T-helper 2 cell (primary cell): Measurements from ENCODE around the gene TXNDC5.
A peak's percentile ranks its signal among the peaks of the same experiment; 100 is the strongest.

ENCODE experiments used
- DNase-seq, 5 experiments: peaks; one replicate each; pipeline versions ENCODE4 v3.0.0 to v3.0.0-alpha.2; 2012 to 2022
- total RNA-seq, 2 donors: gene quantifications; one replicate each; lab custom pipeline; 2026; lab: John Stamatoyannopoulos, UW

The TXNDC5 gene
- 0.94 to 1.6 reads per million in 2 donors for total RNA-seq

GRCh38 chr6:7910654-7911344 lies at the start of gene TXNDC5:
Gene TXNDC5 (minus strand): TSS chr6:7910788. CDS start chr6:7910776, 12 bp downstream.
- peak; percentile 44 to 78 (median 58) for DNase-seq

- no peak for DNase-seq
Observed at GRCh38 chr6:7960141-7960540, 49.6 kb upstream of the TXNDC5 start.

GRCh38 chr6:7959453-7959852 lies 48.9 kb upstream of the TXNDC5 start:
- no peak for DNase-seq

DNA sequence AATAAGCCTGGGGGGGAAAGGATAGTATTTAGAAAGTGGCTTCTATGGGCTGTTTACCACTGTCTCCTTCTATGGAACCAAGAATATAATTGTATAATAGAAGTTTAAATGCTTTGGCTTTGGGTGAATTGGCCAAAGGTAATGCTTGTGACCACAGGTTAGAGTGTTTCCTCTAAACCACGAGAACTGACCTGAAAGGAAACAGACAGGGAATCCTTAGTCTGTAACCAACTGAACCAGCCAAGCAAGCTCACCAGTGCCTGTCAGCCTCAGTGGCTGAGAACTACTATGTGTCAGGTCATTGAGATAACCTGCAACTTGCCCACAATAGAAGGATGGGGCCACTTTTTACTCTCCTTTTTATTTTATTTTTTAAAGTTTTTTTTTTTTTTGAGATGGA lies 47.9 kb upstream of the TXNDC5 start:
- DNase-seq = no peak

- no peak for DNase-seq
Observed at GRCh38 chr6:7956257-7956656, 45.7 kb upstream of the TXNDC5 start.

GRCh38 chr6:7954477-7955200 lies 44.1 kb upstream of the TXNDC5 start:
- no peak for DNase-seq

DNA sequence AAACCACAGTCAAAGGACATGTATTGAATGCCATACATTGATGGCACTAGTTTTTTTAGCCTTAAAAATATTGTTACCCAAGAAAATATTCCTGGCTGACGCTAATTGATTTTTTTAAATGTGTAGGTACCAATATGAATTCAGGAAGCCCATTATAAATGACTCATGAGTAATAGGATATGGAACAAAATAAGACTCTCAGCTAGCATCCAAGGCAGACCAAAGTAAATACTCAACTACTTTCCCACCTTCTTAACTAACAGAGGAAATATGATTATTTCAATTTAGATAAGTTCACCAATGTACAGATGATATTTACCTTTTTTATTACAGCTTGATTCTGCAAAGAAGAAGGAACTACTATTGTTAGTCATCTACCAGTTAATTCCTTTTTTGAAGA lies 43.2 kb upstream of the TXNDC5 start:
- DNase-seq = no peak

DNA sequence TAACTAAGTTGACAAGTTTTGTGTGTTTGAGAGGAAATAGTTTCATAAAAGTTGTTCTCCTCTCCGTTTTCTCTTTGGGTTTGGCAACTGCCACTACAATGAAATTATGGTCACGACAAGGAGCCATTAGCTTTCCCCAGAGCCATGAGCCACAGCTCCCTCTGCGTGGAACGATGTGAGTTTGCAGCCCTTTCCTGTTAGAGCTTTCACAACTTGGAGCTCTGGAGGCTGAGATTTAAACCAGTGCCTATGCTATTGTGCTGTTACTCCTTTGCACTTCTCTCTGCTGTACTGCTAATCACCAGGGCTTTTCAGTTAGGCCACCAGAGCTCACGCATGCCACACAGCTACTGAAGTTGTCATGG lies 29.3 kb upstream of the TXNDC5 start:
- no peak for DNase-seq

GRCh38 chr6:7939184-7939863 lies 28.7 kb upstream of the TXNDC5 start:
- DNase-seq = no peak

DNA sequence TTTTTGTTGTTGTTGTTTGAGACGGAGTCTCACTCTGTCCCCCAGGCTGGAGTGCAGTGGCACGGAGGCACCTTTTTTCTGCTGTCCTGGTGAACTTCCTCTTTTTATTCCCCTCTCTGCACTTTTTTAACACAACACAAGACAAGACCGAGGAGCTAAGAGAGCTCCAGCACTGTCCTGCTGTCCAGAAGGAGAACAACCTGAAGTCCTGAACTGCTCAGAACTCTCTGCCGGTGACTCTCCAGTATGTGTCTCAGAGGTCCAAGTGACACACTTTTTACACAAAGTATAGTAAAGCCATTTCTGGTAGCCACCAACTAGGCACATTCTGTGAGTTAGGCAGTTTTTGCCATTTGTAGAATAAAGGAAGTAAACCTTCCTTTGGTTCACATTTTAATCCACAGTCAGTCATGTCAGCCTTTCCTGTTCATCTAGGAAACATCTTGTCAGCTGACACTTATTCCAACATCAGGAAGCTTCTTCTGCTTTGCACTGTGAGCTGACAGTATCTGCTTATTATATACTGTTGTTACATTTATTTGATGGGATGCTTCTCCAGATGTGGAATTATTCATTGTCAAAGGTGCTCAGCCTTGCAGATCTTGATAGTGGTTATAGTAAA lies 28.1 kb upstream of the TXNDC5 start:
- DNase-seq = no peak

DNA sequence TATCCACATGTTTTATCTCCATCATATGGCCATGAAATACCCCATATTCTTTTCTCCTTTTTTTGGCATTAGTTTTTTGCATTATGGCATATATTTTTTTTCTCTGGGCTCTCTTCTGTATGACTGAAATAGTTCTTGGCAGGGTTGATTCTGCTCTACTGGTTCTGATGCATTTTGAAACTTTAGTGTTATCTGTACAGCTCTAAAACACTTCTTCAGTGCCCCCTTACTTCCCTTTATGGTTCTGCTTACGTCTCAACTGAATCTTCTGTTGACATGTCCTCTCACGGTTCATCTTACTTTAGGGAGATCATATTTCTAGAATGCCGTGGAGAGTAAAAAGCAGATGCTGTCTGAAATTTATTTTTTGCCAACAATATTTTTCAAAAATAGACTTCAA lies 23.2 kb upstream of the TXNDC5 start:
- DNase-seq = peak in 1 of 5 experiments; percentile 50

- no peak for DNase-seq
Observed at GRCh38 chr6:7932625-7933024, 22.0 kb upstream of the TXNDC5 start.

DNA sequence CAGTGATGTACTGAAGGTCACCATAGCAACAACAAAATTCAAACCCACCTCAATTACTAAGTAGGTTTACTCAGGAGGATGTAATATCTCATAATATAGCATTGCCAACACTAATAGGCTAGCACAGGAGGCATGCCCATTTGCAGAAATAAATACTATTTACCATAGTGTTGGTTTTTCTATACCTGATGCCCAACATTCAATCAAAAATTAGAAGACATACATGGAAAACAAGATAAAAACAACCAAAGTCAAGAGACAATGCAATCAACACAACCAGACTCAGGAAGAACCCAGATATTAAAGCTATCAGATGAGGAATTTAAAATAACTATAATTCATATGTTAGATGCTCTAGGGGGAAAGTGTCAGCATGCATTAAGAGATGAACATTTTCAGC lies 14.3 kb upstream of the TXNDC5 start:
- DNase-seq = no peak

DNA sequence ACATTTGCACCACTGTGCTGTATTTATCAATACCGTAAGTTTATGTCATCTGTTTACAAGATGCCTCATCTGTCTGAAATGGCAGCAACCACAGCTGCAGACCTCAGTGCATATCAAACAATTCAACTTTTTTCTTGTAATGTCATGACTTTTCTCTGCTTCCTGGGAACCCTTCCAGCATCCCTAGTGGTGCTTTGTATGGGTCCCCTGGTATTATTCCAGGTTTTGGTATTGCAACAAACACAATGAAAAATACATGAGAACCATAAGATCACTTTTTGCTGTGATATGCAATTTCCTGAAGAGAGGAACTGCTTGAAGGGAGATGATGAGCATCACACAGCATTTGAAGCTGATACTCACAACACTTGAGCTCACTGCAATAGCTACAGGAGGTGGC lies 12.0 kb upstream of the TXNDC5 start:
- DNase-seq = no peak

GRCh38 chr6:7921632-7922092 lies 11.1 kb upstream of the TXNDC5 start:
- no peak for DNase-seq

DNA sequence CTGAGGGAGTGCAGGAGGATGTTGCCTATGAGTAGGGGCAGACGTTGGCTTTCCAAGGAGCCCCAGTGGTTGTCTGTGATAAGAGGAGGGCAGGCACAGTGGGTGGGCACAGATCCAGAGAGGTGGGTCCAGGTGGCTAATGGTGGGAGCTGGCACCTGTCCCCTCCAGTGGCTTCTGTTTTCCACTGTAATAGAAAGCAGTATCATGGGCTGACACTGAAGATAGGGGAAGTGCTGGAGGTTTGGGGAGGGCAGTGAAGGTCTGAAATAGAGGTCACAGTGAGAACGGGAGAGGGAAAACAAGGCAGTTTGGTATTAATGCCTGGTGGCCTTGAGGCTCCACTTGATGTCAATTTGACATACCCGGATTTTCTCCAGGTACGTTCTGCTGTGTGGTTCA lies 10.5 kb upstream of the TXNDC5 start:
- DNase-seq = no peak

DNA sequence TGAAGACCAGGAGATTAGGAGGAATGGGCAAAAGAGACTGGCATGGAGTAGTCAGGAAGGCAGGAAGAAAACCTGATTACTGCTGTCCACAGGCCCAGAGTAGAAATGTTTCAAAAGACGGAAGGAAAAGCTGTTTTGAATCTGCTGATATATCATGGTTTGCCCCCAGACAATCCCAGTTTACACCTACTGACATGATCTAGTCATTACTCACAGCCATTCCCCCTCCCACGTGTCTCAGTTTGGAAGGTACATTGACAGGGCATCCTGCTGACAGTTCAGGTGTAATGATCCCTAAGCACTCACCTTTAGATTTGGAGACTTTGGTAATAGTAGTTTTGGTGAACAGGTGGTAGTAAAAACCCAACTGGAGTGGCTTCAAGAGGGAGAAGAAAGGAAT lies 9.8 kb upstream of the TXNDC5 start:
- DNase-seq = no peak

DNA sequence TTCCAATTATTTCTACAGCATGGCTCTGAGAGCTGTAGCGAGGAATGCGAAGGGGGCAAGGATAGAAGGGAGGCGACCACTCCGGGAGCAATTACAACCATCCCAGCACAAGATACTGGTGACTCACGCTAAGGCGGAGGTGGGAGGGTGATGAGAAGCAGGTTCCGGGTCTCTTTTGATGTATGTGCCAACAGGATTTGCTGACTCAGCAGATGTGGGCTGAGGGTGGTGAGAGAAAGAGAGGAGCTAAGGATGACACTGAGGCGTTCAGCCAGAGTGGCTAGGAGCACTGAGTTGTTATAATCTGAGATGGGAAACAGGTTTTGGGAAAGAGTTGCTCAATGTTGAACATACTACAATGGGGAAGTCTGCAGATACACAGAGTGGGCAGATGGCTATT lies 9.3 kb upstream of the TXNDC5 start:
- peak in 1 of 5 experiments; percentile 28 for DNase-seq

DNA sequence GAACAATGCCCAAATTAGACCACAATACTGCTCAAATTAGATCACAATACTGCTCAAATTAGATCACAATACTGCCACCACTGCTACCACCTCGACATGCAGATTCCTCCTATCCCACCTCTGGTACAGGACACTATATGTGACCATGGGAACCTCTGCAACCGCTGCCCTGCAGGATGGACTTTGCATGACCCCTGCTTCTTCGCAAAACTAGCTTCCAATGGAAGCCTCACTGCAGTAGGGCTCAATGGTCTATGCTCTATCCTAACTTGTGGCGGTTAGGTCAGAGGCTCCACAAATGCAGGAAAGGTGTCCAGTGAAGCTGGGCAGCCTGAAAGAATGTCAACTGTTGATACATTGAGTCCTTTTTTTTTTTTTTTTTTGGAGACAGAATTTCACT lies 7.8 kb upstream of the TXNDC5 start:
- DNase-seq = no peak

DNA sequence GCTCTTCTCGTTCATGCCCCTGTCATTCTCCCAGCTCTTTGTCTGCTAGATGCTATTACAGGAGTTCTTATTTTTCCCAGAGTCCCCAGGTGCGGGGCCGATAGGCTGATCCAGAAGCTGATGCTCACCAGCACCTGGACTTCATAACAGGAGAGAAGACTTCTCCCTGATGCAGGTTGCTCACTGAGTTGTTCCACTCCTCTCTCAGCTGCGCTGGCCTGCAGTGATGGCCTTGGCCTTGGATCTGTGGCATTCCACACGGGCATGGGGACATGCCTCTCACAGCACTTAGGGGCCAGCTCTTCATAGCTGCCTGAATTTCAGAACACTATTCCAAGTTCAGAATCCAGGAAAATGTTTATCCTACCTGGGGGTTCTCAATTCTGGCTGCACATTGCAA lies 7.1 kb upstream of the TXNDC5 start:
- no peak for DNase-seq

DNA sequence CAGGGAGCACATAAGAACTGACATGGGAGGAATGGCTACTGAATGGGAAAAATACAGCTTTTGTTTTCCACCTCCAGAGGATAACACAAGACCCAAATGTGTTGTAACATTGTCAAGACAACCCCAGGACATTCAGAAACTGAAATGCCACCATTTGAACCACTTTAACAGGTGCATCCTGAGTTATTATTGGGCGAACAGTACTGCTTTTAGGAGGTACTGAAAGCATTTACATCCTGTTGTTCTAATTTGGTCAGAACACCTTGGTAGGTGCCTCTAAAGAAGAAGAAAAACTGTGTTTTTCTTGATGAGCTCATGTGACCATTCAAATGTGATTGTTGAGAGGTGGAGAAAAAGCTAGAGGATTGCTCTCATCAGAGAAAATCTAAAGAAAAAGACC lies 6.4 kb upstream of the TXNDC5 start:
- no peak for DNase-seq

DNA sequence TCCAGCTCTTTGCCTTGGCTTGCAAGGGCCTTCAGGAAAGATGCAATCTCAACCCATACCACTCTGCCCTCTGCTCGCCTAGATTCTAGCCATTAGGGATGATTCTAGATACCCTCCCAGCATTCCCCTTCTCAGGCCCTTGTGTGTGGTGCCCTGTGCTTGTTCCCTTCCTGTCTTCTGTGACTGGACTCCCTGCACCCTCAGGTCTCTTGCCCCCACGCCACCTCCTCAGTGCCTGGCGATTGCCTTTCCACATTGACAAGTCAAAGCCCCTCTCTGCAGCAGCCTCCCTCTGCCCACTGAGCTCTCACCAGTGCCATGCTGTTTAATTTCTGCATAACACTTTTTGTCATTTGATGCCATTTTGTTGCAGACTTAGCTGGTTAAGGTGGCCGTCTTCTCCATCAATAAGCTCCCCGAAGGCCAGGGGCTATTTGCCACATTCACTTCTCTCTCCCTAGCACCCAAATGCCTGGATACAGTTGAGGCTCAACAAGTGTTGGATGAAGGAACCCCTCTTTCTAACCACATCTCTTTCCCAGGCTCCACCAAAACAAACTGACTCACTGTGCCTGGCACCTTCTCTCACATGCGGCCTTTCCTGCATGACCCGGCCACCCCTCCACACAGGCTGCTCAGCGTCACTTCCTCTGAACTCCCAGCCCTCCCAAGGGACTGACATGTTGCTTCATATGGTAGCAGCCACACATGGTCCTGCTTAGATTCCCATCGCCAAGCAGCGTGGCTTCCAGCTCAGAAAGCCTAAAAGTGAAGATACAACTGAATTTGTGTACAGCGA lies 4.6 kb upstream of the TXNDC5 start:
- no peak for DNase-seq

GRCh38 chr6:7914311-7914710 lies 3.7 kb upstream of the TXNDC5 start:
- DNase-seq = no peak
